ENCODE results near the gene KCNK16. TPM values are rescaled to one million over a fixed set of nuclear protein-coding genes. Genes with fewer than 3 reads are reported as not detected.

Gene KCNK16
- total RNA-seq, 1 donor from 2014 or later: not detected

GRCh38 chr6:39321761-39322160 is 741 bp downstream of the KCNK16 start:
- DNase-seq (ENCODE audit: low read depth) (no peak), FAIRE-seq (no peak)
- no peaks in the 10 kb centered on the region for H3K36me3 ChIP-seq (ENCODE audit: insufficient read depth, low read length)

DNA sequence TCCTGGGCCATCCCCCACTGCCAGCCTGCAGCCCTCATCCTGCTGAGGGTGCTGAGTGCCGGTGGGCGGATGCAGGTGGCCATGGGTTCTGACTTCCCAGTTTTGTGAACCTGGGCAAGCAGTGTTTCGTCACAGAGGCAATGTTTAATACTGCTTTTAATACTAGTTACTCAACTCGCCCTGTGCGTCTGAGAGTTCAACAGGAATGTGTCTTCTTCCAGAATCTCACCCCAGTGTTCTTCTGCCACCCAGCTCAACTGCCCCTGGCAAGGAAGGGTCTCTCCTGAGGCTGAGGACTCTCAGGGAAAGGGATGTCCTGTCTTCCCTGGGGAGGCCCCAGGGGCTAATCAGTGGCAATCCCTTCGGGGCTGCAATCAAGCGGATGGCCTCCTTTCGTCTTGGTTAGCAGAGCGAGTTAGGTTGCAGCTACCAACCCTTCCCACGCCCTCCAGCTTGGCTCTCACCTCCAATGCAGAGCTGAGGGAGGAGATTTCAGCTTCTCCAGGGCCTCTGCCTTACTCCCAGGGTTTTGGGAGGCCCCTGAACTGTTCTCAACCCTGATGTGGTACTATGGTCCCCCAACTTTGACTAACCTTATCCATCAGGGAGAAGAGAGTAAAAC is 2.0 kb downstream of the KCNK16 start:
- Histone ChIP-seq H3K27ac (ENCODE audit: low read depth, low read length) (no peak overlapping the region), H3K4me2 (ENCODE audit: low read length) (no peak overlapping the region), H3K4me1 (ENCODE audit: insufficient read depth, low read length) (no peaks in the 10 kb centered on the region), H3K4me3 (ENCODE audit: insufficient read depth, low read depth, low read length) (no peak overlapping the region), H3K9me3 (ENCODE audit: insufficient read depth, low read depth, low read length) (no peaks in the 10 kb centered on the region), H3K79me2 (ENCODE audit: insufficient read depth, low read length) (no peaks in the 10 kb centered on the region), H4K20me1 (ENCODE audit: insufficient read depth, low read length) (no peaks in the 10 kb centered on the region), H3K36me3 (ENCODE audit: insufficient read depth, low read length) (no peaks in the 10 kb centered on the region), H3K27me3 (ENCODE audit: insufficient read depth, low read length) (no peaks in the 10 kb centered on the region), H2AFZ (ENCODE audit: low read depth, low read length) (no peak overlapping the region), H3K9ac (ENCODE audit: low read length) (no peak overlapping the region)
- FAIRE-seq: no peak
- H3K4me3 Mint-ChIP-seq (ENCODE audit: unreplicated experiment): no peak overlapping the region
- DNase-seq (ENCODE audit: low read depth): no peak
- H3K4me1 Mint-ChIP-seq (ENCODE audit: low read depth, unreplicated experiment): no peaks in the 10 kb centered on the region
- TF ChIP-seq CTCF (IDR thresholded peaks at IDR 0.05; ENCODE audit: insufficient read depth, low read depth, low read length): no peak
- no peak overlapping the region for H3K27ac Mint-ChIP-seq (ENCODE audit: unreplicated experiment)
- peaks cover 1% of the 10 kb centered on the region for H3K9me3 Mint-ChIP-seq (ENCODE audit: unreplicated experiment)
- H3K36me3 Mint-ChIP-seq (ENCODE audit: low read depth, unreplicated experiment): no peaks in the 10 kb centered on the region
- peaks cover 88% of the 10 kb centered on the region for H3K27me3 Mint-ChIP-seq (ENCODE audit: low read depth, unreplicated experiment)

More at GRCh38 chr6:39321761-39322160, 741 bp downstream of the KCNK16 start:
- TF ChIP-seq EZH2 (IDR thresholded peaks at IDR 0.05; ENCODE audit: insufficient read depth, low read length): no peak
- no peak for TF ChIP-seq CTCF (IDR thresholded peaks at IDR 0.05; ENCODE audit: insufficient read depth, low read depth, low read length)
- no peak overlapping the region for H3K9ac ChIP-seq (ENCODE audit: low read length)
- Mint-ChIP-seq H3K27me3 (ENCODE audit: low read depth, unreplicated experiment) (peaks cover 88% of the 10 kb centered on the region), H3K4me3 (ENCODE audit: unreplicated experiment) (no peak overlapping the region), H3K27ac (ENCODE audit: unreplicated experiment) (no peak overlapping the region), H3K4me1 (ENCODE audit: low read depth, unreplicated experiment) (no peaks in the 10 kb centered on the region), H3K9me3 (ENCODE audit: unreplicated experiment) (peaks cover 3% of the 10 kb centered on the region), H3K36me3 (ENCODE audit: low read depth, unreplicated experiment) (no peaks in the 10 kb centered on the region)
- H3K79me2 ChIP-seq (ENCODE audit: insufficient read depth, low read length): no peaks in the 10 kb centered on the region
- H3K9me3 ChIP-seq (ENCODE audit: insufficient read depth, low read depth, low read length): no peaks in the 10 kb centered on the region
- no peak overlapping the region for H3K4me2 ChIP-seq (ENCODE audit: low read length)
- H4K20me1 ChIP-seq (ENCODE audit: insufficient read depth, low read length): no peaks in the 10 kb centered on the region
- H3K27me3 ChIP-seq (ENCODE audit: insufficient read depth, low read length): peaks cover 4% of the 10 kb centered on the region
- no peak overlapping the region for H3K4me3 ChIP-seq (ENCODE audit: insufficient read depth, low read depth, low read length)
- no peak overlapping the region for H2AFZ ChIP-seq (ENCODE audit: low read depth, low read length)
- H3K27ac ChIP-seq (ENCODE audit: low read depth, low read length): no peak overlapping the region
- H3K4me1 ChIP-seq (ENCODE audit: insufficient read depth, low read length): no peaks in the 10 kb centered on the region

DNA sequence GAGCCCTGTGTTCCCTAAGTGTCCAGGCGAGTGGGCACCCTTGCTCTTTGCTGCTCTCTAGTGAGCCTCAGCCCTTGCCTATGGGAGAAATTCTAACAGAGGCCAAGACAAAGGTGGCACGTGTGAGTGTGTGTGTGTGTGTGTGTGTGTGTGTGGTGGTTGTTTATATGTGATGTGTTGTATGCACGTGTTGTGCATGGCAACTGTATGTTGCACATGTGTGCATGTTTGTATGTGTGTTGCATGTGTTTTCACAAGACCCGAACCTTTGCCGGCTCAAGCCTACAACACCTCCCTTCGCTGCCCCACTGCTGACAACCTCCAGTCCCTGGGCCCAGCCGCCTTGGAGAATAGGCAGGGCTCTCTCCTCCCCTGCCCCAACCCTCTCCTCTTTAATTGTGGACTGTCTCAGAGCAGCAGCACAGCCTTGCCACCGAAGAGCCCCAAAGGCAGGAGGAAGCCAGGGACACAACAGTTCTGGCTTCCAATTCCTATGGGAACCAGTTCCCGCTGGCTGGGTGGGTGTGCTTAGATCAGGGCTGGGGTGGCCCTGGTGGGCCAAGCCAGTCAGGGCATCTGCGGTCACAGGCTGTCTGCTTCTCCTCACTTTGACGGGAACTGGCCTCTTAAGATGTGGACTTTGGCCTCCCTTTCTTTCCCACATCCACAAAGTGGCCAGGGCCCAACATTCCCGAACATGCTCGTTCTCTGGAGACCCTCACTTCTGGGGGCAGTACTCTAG is 2.7 kb downstream of the KCNK16 start:
- H3K9me3 ChIP-seq (ENCODE audit: insufficient read depth, low read depth, low read length): no peaks in the 10 kb centered on the region
- no peaks in the 10 kb centered on the region for H3K4me1 ChIP-seq (ENCODE audit: insufficient read depth, low read length)
- Mint-ChIP-seq H3K4me3 (ENCODE audit: unreplicated experiment) (no peak overlapping the region), H3K36me3 (ENCODE audit: low read depth, unreplicated experiment) (peaks cover 2% of the 10 kb centered on the region), H3K27me3 (ENCODE audit: low read depth, unreplicated experiment) (peaks cover 90% of the 10 kb centered on the region), H3K27ac (ENCODE audit: unreplicated experiment) (no peak overlapping the region), H3K4me1 (ENCODE audit: low read depth, unreplicated experiment) (no peaks in the 10 kb centered on the region), H3K9me3 (ENCODE audit: unreplicated experiment) (peaks cover 1% of the 10 kb centered on the region)
- no peak overlapping the region for H3K4me2 ChIP-seq (ENCODE audit: low read length)
- no peaks in the 10 kb centered on the region for H4K20me1 ChIP-seq (ENCODE audit: insufficient read depth, low read length)
- no peaks in the 10 kb centered on the region for H3K79me2 ChIP-seq (ENCODE audit: insufficient read depth, low read length)
- no peak for DNase-seq (ENCODE audit: low read depth)
- H3K4me3 ChIP-seq (ENCODE audit: insufficient read depth, low read depth, low read length): no peak overlapping the region
- no peak for FAIRE-seq
- TF ChIP-seq CTCF (IDR thresholded peaks at IDR 0.05; ENCODE audit: insufficient read depth, low read depth, low read length) (no peak), EZH2 (IDR thresholded peaks at IDR 0.05; ENCODE audit: insufficient read depth, low read length) (no peak)
- no peak overlapping the region for H2AFZ ChIP-seq (ENCODE audit: low read depth, low read length)
- no peaks in the 10 kb centered on the region for H3K36me3 ChIP-seq (ENCODE audit: insufficient read depth, low read length)
- no peak overlapping the region for H3K9ac ChIP-seq (ENCODE audit: low read length)
- H3K27me3 ChIP-seq (ENCODE audit: insufficient read depth, low read length): peaks cover under 1% of the 10 kb centered on the region
- H3K27ac ChIP-seq (ENCODE audit: low read depth, low read length): no peak overlapping the region

All from astrocyte (in vitro differentiated cells and primary cell).